ENCODE results near the gene LITAFD. TPM values are rescaled to one million over a fixed set of nuclear protein-coding genes. Genes with fewer than 3 reads are reported as not detected.
"Not testable (repeated sequence)": the region's sequence is repeated elsewhere in the genome, so short reads cannot be mapped to it uniquely, and the experiment has no call there.

Gene LITAFD
- total and polyA plus RNA-seq, 12 donors = not detected

DNA sequence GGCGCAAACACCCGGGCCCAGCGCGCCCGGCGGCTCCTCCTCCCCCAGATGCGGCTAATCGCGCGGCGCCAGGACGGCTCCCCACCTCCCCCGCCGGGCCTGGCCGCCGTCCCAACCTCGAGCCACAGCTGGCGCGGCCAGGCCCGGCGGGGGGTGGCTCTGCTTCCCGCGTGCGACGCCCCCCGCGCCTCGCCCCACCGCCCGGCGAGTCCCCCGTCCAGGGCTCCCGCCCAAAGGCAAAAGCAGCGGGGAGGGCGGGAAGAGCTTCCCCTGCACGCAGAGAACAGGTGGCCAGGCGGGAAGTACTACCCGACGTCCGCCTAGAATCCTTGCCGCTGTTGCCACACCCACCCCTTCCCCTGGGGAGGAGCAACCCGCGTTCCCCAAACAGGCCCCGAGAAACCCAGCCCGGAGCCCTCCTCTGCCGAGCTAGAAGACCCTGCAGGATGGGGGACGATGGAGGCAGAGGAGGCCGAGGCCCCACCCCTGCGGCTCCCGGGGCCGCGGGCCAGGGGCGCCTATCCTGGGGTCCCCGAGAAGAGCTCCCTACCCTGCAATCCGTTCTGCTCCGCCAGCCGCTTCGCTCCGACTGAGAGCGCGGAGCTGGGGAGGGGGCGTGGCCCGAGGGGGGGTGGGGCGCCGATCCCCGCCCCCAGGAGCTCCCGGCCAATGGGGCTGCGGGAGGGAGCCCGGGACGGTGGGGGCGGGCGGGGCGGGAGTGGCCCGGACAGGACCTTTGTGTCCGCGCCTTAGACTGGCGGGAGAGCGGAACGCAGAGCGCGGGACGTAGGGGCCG, 13.5 kb upstream of the LITAFD start, which contains the start of gene CARHSP1:
TSS of gene CARHSP1 (minus strand) at position 591 of the 796 bp plus-strand sequence. CDS start 9,678 bp downstream, outside the sequence.
- ATAC-seq (peak; percentile 83 to 93 (median 89)), DNase-seq (peak; percentile 86 to 90)
- Histone ChIP-seq H3K4me3 (peak within 1 kb of the TSS; percentile 54 to 96 (median 78)), H3K4me1 (peaks cover 21 to 63% (median 47%) of the 10 kb centered on the region in 9 donors), H3K36me3 (no peaks in the 10 kb centered on the region), H3K27ac (peak within 1 kb of the TSS; percentile 83 to 96 (median 86)), H3K9me3 (no peaks in the 10 kb centered on the region), H3K27me3 (no peaks in the 10 kb centered on the region)
- TF ChIP-seq, protein P1, sequence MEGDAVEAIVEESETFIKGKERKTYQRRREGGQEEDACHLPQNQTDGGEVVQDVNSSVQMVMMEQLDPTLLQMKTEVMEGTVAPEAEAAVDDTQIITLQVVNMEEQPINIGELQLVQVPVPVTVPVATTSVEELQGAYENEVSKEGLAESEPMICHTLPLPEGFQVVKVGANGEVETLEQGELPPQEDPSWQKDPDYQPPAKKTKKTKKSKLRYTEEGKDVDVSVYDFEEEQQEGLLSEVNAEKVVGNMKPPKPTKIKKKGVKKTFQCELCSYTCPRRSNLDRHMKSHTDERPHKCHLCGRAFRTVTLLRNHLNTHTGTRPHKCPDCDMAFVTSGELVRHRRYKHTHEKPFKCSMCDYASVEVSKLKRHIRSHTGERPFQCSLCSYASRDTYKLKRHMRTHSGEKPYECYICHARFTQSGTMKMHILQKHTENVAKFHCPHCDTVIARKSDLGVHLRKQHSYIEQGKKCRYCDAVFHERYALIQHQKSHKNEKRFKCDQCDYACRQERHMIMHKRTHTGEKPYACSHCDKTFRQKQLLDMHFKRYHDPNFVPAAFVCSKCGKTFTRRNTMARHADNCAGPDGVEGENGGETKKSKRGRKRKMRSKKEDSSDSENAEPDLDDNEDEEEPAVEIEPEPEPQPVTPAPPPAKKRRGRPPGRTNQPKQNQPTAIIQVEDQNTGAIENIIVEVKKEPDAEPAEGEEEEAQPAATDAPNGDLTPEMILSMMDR (IDR thresholded peaks at IDR 0.05) = no peak
- intact Hi-C loops (cut with DNase I) = loop anchor here in 5 of 10 donors (1.0 to 5.0 kb wide), 3 partner anchors 70 to 71 kb away; partner anchors contain the start of genes PMM2 (in 4 of the 5) and TMEM186 (in 4 of the 5)
- 0 to 1% methylated on average over 72 to 83 of the region's 83 CpGs for WGBS, 2 donors

DNA sequence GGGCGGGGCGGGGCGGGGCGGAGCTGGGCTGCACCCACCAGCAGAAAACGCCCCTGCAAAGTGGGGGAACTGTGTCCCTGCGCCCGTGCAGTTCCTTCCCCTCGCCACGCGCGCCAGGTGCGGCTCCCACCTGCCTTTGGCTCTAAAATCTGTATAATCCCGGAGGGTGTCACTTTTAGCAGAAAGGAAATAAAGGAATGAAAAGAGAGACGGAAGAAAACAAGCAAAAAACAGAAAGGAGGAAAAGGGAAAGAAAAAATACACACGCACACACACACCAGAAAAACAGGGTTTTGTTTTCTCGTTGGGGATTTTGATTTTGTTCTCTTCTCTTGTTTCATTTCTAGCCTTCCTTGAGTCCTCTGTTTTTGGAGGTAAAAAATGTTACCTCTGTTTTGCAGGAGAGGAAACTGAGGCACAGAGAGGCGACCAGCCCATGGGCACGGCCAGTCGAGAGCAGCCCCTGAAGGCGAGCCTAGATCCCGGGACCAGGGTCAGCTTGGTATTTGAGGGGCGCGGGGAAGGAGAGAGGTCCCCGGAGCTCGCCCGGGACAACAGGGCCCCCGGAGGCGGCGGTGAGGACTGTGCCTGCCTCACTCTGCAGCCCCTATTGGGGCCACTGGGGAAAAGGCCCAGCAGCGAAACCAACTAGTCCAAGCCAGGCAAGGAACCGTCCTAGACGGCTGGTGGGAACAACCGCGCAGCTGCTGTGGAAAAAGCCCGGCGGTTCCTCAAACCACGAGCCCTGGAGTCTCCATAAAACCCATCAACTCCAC, 12.8 kb upstream of the LITAFD start:
- Histone ChIP-seq H3K27me3 (no peaks in the 10 kb centered on the region), H3K36me3 (no peaks in the 10 kb centered on the region), H3K27ac (peak overlapping the region in 5 of 10 donors; percentile 85 to 90 (median 86)), H3K4me3 (peak overlapping the region in 9 of 10 donors; percentile 62 to 96 (median 80)), H3K4me1 (peaks cover 15 to 56% (median 39%) of the 10 kb centered on the region in 9 donors), H3K9me3 (no peaks in the 10 kb centered on the region)
- TF ChIP-seq, protein P1 (IDR thresholded peaks at IDR 0.05) = peak in 1 of 9 donors; percentile 5
- ATAC-seq (no peak), DNase-seq (no peak)
- 29 to 33% methylated on average over 37 of the region's 37 CpGs for WGBS, 2 donors
- intact Hi-C loops (cut with DNase I) = loop anchor here in 5 of 10 donors (1.0 to 5.0 kb wide), 3 partner anchors 71 to 72 kb away; partner anchors contain the start of genes PMM2 (in 4 of the 5) and TMEM186 (in 4 of the 5)

DNA sequence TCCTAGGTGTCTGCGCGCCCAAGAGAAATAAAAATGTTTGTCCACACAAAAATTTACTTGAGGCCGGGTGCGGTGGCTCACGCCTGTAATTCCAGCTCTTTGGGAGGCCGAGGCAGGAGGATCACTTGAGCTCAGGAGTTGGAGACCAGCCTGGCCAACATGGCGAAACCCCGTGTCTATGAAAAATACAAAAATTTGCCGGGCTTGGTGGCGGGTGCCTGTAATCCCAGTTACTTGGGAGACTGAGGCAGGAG, 12.2 kb upstream of the LITAFD start:
- H3K27me3 ChIP-seq, ATAC-seq, H3K9me3 ChIP-seq, H3K4me3 ChIP-seq, H3K36me3 ChIP-seq, H3K27ac ChIP-seq, DNase-seq: not testable (repeated sequence)
- 98% methylated on average over 10 of the region's 10 CpGs for WGBS, 2 donors
- intact Hi-C loops (cut with DNase I) = loop anchor here in 8 of 10 donors (1.0 to 10.0 kb wide), 5 partner anchors 71 to 305 kb away; partner anchors contain the start of genes PMM2 (in 6 of the 8) and TMEM186 (in 6 of the 8)
- H3K4me1 ChIP-seq = peaks cover 9 to 50% (median 34%) of the 10 kb centered on the region in 9 donors

DNA sequence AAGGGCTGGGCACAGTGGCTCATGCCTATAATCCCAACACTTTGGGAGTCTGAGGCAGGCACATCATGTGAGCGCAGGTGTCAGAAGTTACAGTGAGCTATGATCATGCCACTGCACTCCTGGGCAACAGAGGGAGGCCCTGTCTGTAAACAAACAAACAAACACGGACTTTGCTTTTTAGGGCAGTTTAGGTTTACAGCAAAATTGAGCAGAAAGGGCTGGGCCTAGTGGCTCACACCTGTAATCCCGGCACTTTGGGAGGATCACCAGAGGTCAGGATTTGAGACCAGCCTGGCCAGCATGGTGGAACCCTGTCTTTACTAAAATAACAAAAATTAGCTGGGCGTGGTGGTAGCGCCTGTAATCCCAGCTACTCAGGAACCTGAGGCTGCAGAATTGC, 10.1 kb upstream of the LITAFD start:
- Histone ChIP-seq H3K27me3 (no peaks in the 10 kb centered on the region), H3K27ac (no peak overlapping the region), H3K4me1 (peaks cover 0 to 32% (median 13%) of the 10 kb centered on the region in 9 donors), H3K4me3 (no peak overlapping the region), H3K9me3 (no peaks in the 10 kb centered on the region), H3K36me3 (no peaks in the 10 kb centered on the region)
- intact Hi-C loops (cut with DNase I) = loop anchor here in 3 of 10 donors (10.0 kb wide), 2 partner anchors 77 to 307 kb away; partner anchors contain the start of genes PMM2 (in 2 of the 3) and TMEM186 (in 2 of the 3)
- ATAC-seq (no peak), DNase-seq (no peak)
- TF ChIP-seq, protein P1 (IDR thresholded peaks at IDR 0.05) = no peak
- WGBS, 2 donors = 95 to 98% methylated on average over 5 of the region's 5 CpGs
